C4-2B (cell line): Measurements from ENCODE around the gene PTCH1.

Experiments
- H3K27ac ChIP-seq: fragments of 450-650 bp; 2 replicates; pipeline ENCODE4 v1.5.1; 2017
- CTCF ChIP-seq: fragments of 450-650 bp; conservative IDR thresholded peaks from 2 replicates; pipeline ENCODE4 v1.5.1; 2017; ENCODE audit warnings: mild to moderate bottlenecking
- ZFX ChIP-seq: fragments of 450-650 bp; IDR thresholded peaks from 2 replicates; pipeline ENCODE4 v1.6.1; 2017

Gene PTCH1

GRCh38 chr9:95516734-95517558 is at the start of gene PTCH1:
Gene PTCH1 (minus strand): TSS chr9:95516971.
- TF ChIP-seq CTCF (no peak), ZFX (no peak)
- H3K27ac ChIP-seq, result peak within 1 kb of the TSS; percentile 65

- H3K27ac ChIP-seq, result no peak overlapping the region
- TF ChIP-seq ZFX (no peak), CTCF (no peak)
Measured at GRCh38 chr9:95565982-95566381, 49.2 kb upstream of the PTCH1 start.

- H3K27ac ChIP-seq, result no peak overlapping the region
Measured at GRCh38 chr9:95561913-95562312, 45.1 kb upstream of the PTCH1 start.

GRCh38 chr9:95557142-95557541 is 40.4 kb upstream of the PTCH1 start:
- no peak overlapping the region for H3K27ac ChIP-seq
- TF ChIP-seq CTCF, result no peak
- TF ChIP-seq ZFX, result no peak

More at GRCh38 chr9:95561913-95562312, 45.1 kb upstream of the PTCH1 start:
- TF ChIP-seq ZFX (no peak), CTCF (no peak)

GRCh38 chr9:95556521-95556920 is 39.8 kb upstream of the PTCH1 start:
- no peak overlapping the region for H3K27ac ChIP-seq
- TF ChIP-seq ZFX (no peak), CTCF (no peak)

- H3K27ac ChIP-seq, result no peak overlapping the region
- TF ChIP-seq ZFX (no peak), CTCF (no peak)
Measured at GRCh38 chr9:95552814-95553546, 36.2 kb upstream of the PTCH1 start.

- TF ChIP-seq CTCF (no peak), ZFX (no peak)
- H3K27ac ChIP-seq, result no peak overlapping the region
Measured at GRCh38 chr9:95552255-95552654, 35.5 kb upstream of the PTCH1 start.
